ENCODE measurements around the gene TMEM41B. TPM values are rescaled to one million over a fixed set of nuclear protein-coding genes. Genes with fewer than 3 reads are reported as not detected.
"Not testable (repeated sequence)": the region's sequence is repeated elsewhere in the genome, so short reads cannot be mapped to it uniquely, and the experiment has no call there.

Gene TMEM41B
- total RNA-seq, 2 donors from 2014 or later: 25.9 to 33.5 TPM

- not testable (repeated sequence) for H3K36me3 Mint-ChIP-seq; H3K27ac Mint-ChIP-seq; H3K4me3 Mint-ChIP-seq; ATAC-seq; DNase-seq (ENCODE audit: low spot score); H3K4me1 Mint-ChIP-seq (ENCODE audit: low read depth in 2 of 2); H3K9me3 Mint-ChIP-seq
- peaks cover 23 to 25% of the 10 kb centered on the region in 2 donors for H3K27me3 Mint-ChIP-seq
Measured at GRCh38 chr11:9319377-9320001, 5.1 kb upstream of the TMEM41B start.

- Mint-ChIP-seq H3K27me3 (peaks cover 23 to 25% of the 10 kb centered on the region in 2 donors), H3K4me1 (ENCODE audit: low read depth in 2 of 2) (peaks cover 8 to 14% of the 10 kb centered on the region in 2 donors)
- not testable (repeated sequence) for H3K27ac Mint-ChIP-seq; H3K36me3 Mint-ChIP-seq; ATAC-seq; H3K4me3 Mint-ChIP-seq; DNase-seq (ENCODE audit: low spot score); H3K9me3 Mint-ChIP-seq
Measured at GRCh38 chr11:9318442-9319376, 4.3 kb upstream of the TMEM41B start.

GRCh38 chr11:9316334-9316733, 1.9 kb upstream of the TMEM41B start:
- Mint-ChIP-seq H3K36me3 (no peaks in the 10 kb centered on the region), H3K4me3 (no peak overlapping the region), H3K27me3 (peaks cover 18 to 23% of the 10 kb centered on the region in 2 donors), H3K4me1 (ENCODE audit: low read depth in 2 of 2) (peaks cover 23 to 29% of the 10 kb centered on the region in 2 donors), H3K9me3 (no peaks in the 10 kb centered on the region), H3K27ac (no peak overlapping the region)
- DNase-seq (ENCODE audit: low spot score) (no peak), ATAC-seq (no peak)

- H3K27me3 Mint-ChIP-seq: peaks cover 16 to 21% of the 10 kb centered on the region in 2 donors
- H3K27ac Mint-ChIP-seq: peak overlapping the region; percentile 93 to 99
- peak overlapping the region; percentile 93 for H3K4me3 Mint-ChIP-seq
- H3K36me3 Mint-ChIP-seq: no peaks in the 10 kb centered on the region
- peaks cover 29 to 35% of the 10 kb centered on the region in 2 donors for H3K4me1 Mint-ChIP-seq (ENCODE audit: low read depth in 2 of 2)
- ATAC-seq (no peak), DNase-seq (ENCODE audit: low spot score) (no peak)
- H3K9me3 Mint-ChIP-seq: no peaks in the 10 kb centered on the region
Measured at GRCh38 chr11:9315078-9315688, 790 bp upstream of the TMEM41B start.

- no peak for DNase-seq (ENCODE audit: low spot score)
- H3K9me3 Mint-ChIP-seq: no peaks in the 10 kb centered on the region
- H3K4me3 Mint-ChIP-seq: peak overlapping the region; percentile 93
- H3K4me1 Mint-ChIP-seq (ENCODE audit: low read depth in 2 of 2): peaks cover 29 to 35% of the 10 kb centered on the region in 2 donors
- no peaks in the 10 kb centered on the region for H3K36me3 Mint-ChIP-seq
- ATAC-seq: peak; percentile 0 to 19
- peaks cover 10 to 12% of the 10 kb centered on the region in 2 donors for H3K27me3 Mint-ChIP-seq
- H3K27ac Mint-ChIP-seq: peak overlapping the region; percentile 93 to 99
Measured at GRCh38 chr11:9313648-9314290, 624 bp downstream of the TMEM41B start.

- Mint-ChIP-seq H3K4me1 (ENCODE audit: low read depth in 2 of 2) (peaks cover 41 to 45% of the 10 kb centered on the region in 2 donors), H3K36me3 (peaks cover 6% of the 10 kb centered on the region), H3K27me3 (no peaks in the 10 kb centered on the region), H3K27ac (peak overlapping the region in 1 of 2 donors; percentile 26), H3K9me3 (no peaks in the 10 kb centered on the region), H3K4me3 (no peak overlapping the region)
- ATAC-seq (no peak), DNase-seq (ENCODE audit: low spot score) (no peak)
Measured at GRCh38 chr11:9310485-9311090, 3.8 kb downstream of the TMEM41B start.

GRCh38 chr11:9304178-9304577, 10.2 kb downstream of the TMEM41B start:
- no peak overlapping the region for H3K4me3 Mint-ChIP-seq
- no peaks in the 10 kb centered on the region for H3K27me3 Mint-ChIP-seq
- peaks cover 12 to 15% of the 10 kb centered on the region in 2 donors for H3K4me1 Mint-ChIP-seq (ENCODE audit: low read depth in 2 of 2)
- H3K9me3 Mint-ChIP-seq: no peaks in the 10 kb centered on the region
- peak overlapping the region in 1 of 2 donors; percentile 23 for H3K27ac Mint-ChIP-seq
- DNase-seq (ENCODE audit: low spot score) (no peak), ATAC-seq (no peak)
- peaks cover 6% of the 10 kb centered on the region for H3K36me3 Mint-ChIP-seq

- H3K9me3 Mint-ChIP-seq: no peaks in the 10 kb centered on the region
- H3K27me3 Mint-ChIP-seq: no peaks in the 10 kb centered on the region
- no peak for DNase-seq (ENCODE audit: low spot score)
- no peak overlapping the region for H3K4me3 Mint-ChIP-seq
- no peak overlapping the region for H3K27ac Mint-ChIP-seq
- H3K36me3 Mint-ChIP-seq: no peaks in the 10 kb centered on the region
- ATAC-seq: no peak
- peaks cover 6 to 9% of the 10 kb centered on the region in 2 donors for H3K4me1 Mint-ChIP-seq (ENCODE audit: low read depth in 2 of 2)
Measured at GRCh38 chr11:9302448-9302847, 11.9 kb downstream of the TMEM41B start.

- no peaks in the 10 kb centered on the region for H3K27me3 Mint-ChIP-seq
- no peaks in the 10 kb centered on the region for H3K36me3 Mint-ChIP-seq
- H3K4me1 Mint-ChIP-seq (ENCODE audit: low read depth in 2 of 2): peaks cover 2 to 6% of the 10 kb centered on the region in 2 donors
- H3K9me3 Mint-ChIP-seq: no peaks in the 10 kb centered on the region
- no peak overlapping the region for H3K4me3 Mint-ChIP-seq
- DNase-seq (ENCODE audit: low spot score): no peak
- no peak for ATAC-seq
- no peak overlapping the region for H3K27ac Mint-ChIP-seq
Measured at GRCh38 chr11:9301720-9302119, 12.7 kb downstream of the TMEM41B start.

- Mint-ChIP-seq H3K4me3 (no peak overlapping the region), H3K4me1 (ENCODE audit: low read depth in 2 of 2) (peaks cover 0 to 4% of the 10 kb centered on the region in 2 donors), H3K9me3 (no peaks in the 10 kb centered on the region), H3K27ac (no peak overlapping the region), H3K36me3 (no peaks in the 10 kb centered on the region), H3K27me3 (no peaks in the 10 kb centered on the region)
- DNase-seq (ENCODE audit: low spot score) (no peak), ATAC-seq (no peak)
Measured at GRCh38 chr11:9293646-9294045, 20.7 kb downstream of the TMEM41B start.

GRCh38 chr11:9285850-9286587, 28.4 kb downstream of the TMEM41B start:
- H3K9me3 Mint-ChIP-seq: no peaks in the 10 kb centered on the region
- H3K4me3 Mint-ChIP-seq: no peak overlapping the region
- peaks cover under 1 to 4% of the 10 kb centered on the region in 2 donors for H3K4me1 Mint-ChIP-seq (ENCODE audit: low read depth in 2 of 2)
- DNase-seq (ENCODE audit: low spot score) (no peak), ATAC-seq (no peak)
- no peaks in the 10 kb centered on the region for H3K27me3 Mint-ChIP-seq
- H3K27ac Mint-ChIP-seq: peak overlapping the region in 1 of 2 donors; percentile 59
- H3K36me3 Mint-ChIP-seq: no peaks in the 10 kb centered on the region

- H3K9me3 Mint-ChIP-seq: no peaks in the 10 kb centered on the region
- peak overlapping the region in 1 of 2 donors; percentile 85 for H3K27ac Mint-ChIP-seq
- H3K4me1 Mint-ChIP-seq (ENCODE audit: low read depth in 2 of 2): peaks cover 5% of the 10 kb centered on the region in 2 donors
- DNase-seq (ENCODE audit: low spot score) (peak; percentile 84), ATAC-seq (peak; percentile 95 to 97)
- peaks cover 0 to 2% of the 10 kb centered on the region in 2 donors for H3K27me3 Mint-ChIP-seq
- H3K4me3 Mint-ChIP-seq: peak overlapping the region; percentile 19
- H3K36me3 Mint-ChIP-seq: no peaks in the 10 kb centered on the region
Measured at GRCh38 chr11:9280655-9281301, 33.6 kb downstream of the TMEM41B start.

Data from natural killer cell treated with Interleukin-12 subunit alpha and Interleukin-12 subunit beta and Interleukin-15 and Interleukin-18, amount 100 ng/mL, for 72 hours (primary cell).